Measurements from ENCODE around the gene ZNF236.

GRCh38 chr18:76941284-76941683 lies 118.9 kb downstream of the ZNF236 start:
- no peak for TF ChIP-seq POLR2AphosphoS5 (IDR thresholded peaks at IDR 0.05; ENCODE audit: low read depth, low read length)
- no peak for TF ChIP-seq POLR2A (IDR thresholded peaks at IDR 0.05; ENCODE audit: low read depth, low read length)
- TF ChIP-seq TAF1 (IDR thresholded peaks at IDR 0.05; ENCODE audit: borderline replicate concordance, low read depth, low read length), result no peak
